Cardiac fibroblast (primary cell): ENCODE measurements around the gene MED13L.

Experiments
- DNase-seq, 2 donors: peaks; one replicate each; pipeline versions ENCODE4 v3.0.0 to v3.0.0-alpha.2; 2010; ENCODE audit warnings: low read depth in 2 of 2
- H3K4me3 ChIP-seq, 2 donors: replicated peaks in 1 of 2; 1 replicate in 1 of 2; 2 replicates in 1 of 2; pipeline ENCODE4 v1.5.1; 2011; ENCODE audit warnings: low read depth in 2 of 2, low read length in 2 of 2, mild to moderate bottlenecking in 2 of 2, moderate library complexity in 1 of 2
- TF ChIP-seq, protein P1 (sequence below): IDR thresholded peaks from one replicate; pipeline ENCODE4 v1.5.1; 2011; ENCODE audit warnings: low read depth, mild to moderate bottlenecking, low read length, inconsistent platforms

The MED13L gene

DNA sequence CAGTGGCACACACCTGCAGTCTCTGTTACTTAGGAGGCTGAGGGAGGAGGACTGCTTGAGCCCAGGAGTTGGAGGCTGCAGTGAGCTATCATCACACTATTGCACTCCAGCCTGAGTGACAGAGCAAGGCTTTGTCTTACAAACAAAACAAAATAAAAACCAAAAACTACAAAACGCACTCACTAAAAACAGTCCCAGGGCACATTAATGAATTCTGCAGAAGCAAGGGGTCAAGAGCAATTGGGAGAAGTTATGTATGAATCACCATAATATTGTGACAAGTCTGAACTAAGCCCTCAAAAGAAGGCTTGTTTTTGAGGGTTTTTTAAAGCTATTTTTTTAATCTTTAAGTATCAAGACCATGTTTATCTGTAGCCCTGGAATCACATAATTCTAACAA is 201.1 kb downstream of the MED13L start:
- no peak overlapping the region for H3K4me3 ChIP-seq
- TF ChIP-seq, protein P1, sequence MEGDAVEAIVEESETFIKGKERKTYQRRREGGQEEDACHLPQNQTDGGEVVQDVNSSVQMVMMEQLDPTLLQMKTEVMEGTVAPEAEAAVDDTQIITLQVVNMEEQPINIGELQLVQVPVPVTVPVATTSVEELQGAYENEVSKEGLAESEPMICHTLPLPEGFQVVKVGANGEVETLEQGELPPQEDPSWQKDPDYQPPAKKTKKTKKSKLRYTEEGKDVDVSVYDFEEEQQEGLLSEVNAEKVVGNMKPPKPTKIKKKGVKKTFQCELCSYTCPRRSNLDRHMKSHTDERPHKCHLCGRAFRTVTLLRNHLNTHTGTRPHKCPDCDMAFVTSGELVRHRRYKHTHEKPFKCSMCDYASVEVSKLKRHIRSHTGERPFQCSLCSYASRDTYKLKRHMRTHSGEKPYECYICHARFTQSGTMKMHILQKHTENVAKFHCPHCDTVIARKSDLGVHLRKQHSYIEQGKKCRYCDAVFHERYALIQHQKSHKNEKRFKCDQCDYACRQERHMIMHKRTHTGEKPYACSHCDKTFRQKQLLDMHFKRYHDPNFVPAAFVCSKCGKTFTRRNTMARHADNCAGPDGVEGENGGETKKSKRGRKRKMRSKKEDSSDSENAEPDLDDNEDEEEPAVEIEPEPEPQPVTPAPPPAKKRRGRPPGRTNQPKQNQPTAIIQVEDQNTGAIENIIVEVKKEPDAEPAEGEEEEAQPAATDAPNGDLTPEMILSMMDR, result no peak
- DNase-seq, result peak in 1 of 2 donors; percentile 28

DNA sequence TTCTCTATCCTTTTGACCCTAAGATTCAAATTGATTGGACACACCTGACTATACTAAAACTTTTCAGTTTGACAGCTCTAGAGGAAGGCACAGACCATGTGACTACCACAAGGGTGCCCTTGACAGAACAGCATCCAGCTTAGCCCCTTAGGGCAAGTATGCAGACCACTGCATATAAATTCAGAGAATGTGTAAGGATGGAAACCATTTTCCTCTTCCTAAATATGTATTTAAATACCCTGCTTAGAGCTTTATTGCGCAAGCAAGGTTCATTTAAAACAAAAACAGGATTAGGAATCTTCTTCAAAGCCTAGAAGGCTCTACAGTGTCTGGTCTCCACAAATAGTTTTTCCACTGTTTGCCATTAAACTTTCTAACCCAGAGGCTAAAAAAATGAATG is 202.8 kb downstream of the MED13L start:
- TF ChIP-seq, protein P1, result no peak
- H3K4me3 ChIP-seq, result no peak overlapping the region

DNA sequence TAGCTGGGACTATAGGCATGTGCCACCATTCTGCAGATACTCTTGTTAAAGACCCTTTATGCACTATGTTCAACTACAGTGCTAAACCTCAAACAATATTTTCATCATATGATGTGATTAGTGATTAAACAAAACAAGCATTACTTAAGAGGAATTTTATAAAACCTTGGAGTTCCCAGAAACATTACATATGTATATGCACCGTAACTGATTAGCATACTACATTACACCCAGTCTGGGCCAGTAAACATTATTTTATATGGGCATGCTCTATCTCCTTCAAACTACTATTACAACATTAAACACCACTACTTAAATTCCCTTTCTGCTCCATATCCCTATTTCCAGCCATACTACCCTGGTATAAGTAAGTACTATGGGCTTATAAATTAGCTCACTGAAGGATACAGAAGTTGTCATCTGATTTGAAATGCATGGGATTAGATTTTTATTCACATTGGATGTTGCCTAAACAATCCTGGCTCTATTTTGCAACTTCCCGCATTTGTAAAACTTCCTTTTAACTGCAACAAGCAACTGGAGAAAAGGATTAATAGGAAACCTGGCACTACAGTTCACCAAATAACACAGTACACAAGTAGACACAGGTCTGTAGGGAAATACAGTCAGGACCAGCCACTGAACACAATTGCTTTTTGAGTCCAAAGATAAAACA is 205.8 kb downstream of the MED13L start:
- TF ChIP-seq, protein P1, result no peak
- DNase-seq, result no peak
- no peak overlapping the region for H3K4me3 ChIP-seq

More for the DNA sequence above, 202.8 kb downstream of the MED13L start:
- no peak for DNase-seq

GRCh38 chr12:116070444-116070843 is 207.0 kb downstream of the MED13L start:
- no peak overlapping the region for H3K4me3 ChIP-seq
- DNase-seq, result no peak
- TF ChIP-seq, protein P1, result no peak

- DNase-seq, result no peak
- H3K4me3 ChIP-seq, result no peak overlapping the region
- TF ChIP-seq, protein P1, result no peak
Measured at GRCh38 chr12:116069943-116070342, 207.6 kb downstream of the MED13L start.

- no peak overlapping the region for H3K4me3 ChIP-seq
- no peak for DNase-seq
- TF ChIP-seq, protein P1, result no peak
Measured at GRCh38 chr12:116068853-116069252, 208.6 kb downstream of the MED13L start.

- H3K4me3 ChIP-seq, result no peak overlapping the region
- TF ChIP-seq, protein P1, result no peak
- no peak for DNase-seq
Measured at GRCh38 chr12:116068371-116068770, 209.1 kb downstream of the MED13L start.
